ENCODE results near the gene ICAM5. TPM values are rescaled to one million over a fixed set of nuclear protein-coding genes. Genes with fewer than 3 reads are reported as not detected.
"Not testable (repeated sequence)": the region's sequence is repeated elsewhere in the genome, so short reads cannot be mapped to it uniquely, and the experiment has no call there.

The ICAM5 gene, protein sequence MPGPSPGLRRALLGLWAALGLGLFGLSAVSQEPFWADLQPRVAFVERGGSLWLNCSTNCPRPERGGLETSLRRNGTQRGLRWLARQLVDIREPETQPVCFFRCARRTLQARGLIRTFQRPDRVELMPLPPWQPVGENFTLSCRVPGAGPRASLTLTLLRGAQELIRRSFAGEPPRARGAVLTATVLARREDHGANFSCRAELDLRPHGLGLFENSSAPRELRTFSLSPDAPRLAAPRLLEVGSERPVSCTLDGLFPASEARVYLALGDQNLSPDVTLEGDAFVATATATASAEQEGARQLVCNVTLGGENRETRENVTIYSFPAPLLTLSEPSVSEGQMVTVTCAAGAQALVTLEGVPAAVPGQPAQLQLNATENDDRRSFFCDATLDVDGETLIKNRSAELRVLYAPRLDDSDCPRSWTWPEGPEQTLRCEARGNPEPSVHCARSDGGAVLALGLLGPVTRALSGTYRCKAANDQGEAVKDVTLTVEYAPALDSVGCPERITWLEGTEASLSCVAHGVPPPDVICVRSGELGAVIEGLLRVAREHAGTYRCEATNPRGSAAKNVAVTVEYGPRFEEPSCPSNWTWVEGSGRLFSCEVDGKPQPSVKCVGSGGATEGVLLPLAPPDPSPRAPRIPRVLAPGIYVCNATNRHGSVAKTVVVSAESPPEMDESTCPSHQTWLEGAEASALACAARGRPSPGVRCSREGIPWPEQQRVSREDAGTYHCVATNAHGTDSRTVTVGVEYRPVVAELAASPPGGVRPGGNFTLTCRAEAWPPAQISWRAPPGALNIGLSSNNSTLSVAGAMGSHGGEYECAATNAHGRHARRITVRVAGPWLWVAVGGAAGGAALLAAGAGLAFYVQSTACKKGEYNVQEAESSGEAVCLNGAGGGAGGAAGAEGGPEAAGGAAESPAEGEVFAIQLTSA
- total RNA-seq (2014; rRNA removed; shearing (Covaris generic)), result 0.19 and 0.53 TPM in 2 replicates

DNA sequence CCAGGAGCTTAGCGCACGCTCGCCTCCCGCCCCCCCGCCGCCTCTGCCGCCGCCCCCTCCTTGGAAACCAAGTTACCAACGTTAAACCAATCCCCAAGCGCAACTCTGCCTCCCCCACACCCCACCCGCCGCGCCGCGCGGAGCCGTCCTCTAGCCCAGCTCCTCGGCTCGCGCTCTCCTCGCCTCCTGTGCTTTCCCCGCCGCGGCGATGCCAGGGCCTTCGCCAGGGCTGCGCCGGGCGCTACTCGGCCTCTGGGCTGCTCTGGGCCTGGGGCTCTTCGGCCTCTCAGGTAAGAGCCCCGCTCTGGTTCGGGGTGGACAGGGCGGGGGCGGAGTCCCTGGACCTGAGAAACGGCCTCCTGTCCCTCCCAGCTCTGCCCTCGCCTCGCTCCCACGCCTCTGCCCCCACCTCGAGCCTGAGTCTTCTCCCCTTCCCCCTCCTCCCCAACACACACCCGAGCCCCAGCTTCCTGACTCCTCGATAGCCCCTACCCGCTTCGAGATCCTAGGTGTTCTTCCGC is at the start of gene ICAM5:
ICAM5 (plus strand) TSS at position 117 of the 521 bp plus-strand sequence; CDS start at position 209, 92 bp downstream.
- no peak for DNase-seq (ENCODE audit: low spot score)

DNA sequence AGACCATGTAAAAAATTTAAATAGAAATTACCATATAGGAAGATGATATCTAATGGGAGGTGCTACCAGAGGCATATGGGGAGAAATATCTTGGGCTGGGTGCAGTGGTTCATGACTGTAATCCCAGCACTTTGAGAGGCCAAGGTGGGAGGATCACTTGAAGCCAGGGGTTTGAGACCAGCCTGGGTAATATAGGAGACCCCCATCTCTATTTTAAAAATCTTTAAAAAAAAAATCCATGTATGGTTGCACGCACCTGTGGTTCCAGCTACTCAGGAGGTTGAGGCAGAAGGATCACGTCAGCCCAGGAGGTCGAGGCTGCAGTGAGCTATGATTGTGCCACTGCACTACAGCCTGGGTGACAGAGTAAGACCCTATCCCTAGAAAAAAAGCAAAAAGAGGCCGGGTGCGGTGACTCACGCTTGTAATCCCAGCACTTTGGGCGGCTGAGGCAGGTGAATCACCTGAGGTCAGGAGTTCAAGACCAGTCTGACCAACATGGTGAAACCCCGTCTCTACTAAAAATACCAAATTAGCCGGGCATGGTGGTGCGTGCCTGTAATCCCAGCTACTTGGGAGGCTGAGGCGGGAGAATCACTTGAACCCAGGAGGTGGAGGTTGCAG is 47.8 kb upstream of the ICAM5 start:
- DNase-seq (ENCODE audit: low spot score), result not testable (repeated sequence)

DNA sequence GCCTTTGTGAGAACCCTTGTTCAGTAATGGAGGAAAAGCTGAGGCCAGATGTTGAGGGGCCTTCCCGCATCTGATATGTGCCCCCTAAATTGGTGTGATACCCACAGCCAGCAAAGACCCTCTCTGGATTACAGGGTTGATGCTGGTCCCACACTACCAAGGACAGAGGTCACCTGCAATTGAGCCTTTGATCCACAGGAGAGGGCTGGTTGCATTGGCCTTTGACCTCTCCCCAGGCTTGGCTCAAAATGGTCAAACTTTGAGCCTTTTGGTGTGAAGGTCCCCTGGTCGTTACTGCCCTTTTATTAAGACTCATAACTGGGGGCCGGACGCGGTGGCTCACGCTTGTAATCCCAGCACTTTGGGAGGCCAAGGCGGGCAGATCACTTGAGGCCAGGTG is 46.1 kb upstream of the ICAM5 start:
- DNase-seq (ENCODE audit: low spot score), result no peak

DNA sequence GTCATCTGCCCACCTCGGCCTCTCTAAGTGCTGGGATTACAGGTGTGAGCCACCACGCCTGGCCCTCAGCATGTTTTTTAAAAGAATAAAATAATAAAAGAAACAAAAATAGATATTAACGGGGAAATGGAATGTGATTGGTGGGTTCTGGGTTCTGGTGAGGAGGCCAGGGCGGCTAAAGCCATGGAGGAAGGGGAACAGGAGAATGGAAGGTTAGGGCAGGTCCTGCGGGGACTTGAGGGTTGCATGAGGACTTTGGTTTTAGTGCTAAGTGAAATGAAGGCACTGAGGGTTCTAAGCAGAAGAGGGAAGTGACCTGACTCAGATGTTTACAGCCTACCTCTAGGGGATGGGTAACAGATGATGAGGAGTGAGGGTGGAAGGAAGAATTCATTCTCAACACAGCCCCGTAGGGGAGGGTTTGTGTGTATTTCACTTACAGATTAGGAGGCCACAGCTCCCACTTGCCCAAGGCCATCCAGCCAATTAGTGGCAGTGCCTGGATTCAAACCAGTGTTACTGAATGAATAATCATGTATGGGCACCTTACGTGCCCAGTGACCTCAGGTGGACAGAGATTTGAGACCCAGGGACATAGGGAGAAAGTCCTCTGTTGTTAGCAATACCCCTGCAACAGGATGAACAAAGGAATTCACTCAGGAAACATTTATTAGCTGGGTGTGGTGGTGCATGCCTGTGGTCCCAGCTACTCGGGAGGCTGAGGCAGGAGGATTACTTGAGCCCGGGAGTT is 44.4 kb upstream of the ICAM5 start:
- no peak for DNase-seq (ENCODE audit: low spot score)

DNA sequence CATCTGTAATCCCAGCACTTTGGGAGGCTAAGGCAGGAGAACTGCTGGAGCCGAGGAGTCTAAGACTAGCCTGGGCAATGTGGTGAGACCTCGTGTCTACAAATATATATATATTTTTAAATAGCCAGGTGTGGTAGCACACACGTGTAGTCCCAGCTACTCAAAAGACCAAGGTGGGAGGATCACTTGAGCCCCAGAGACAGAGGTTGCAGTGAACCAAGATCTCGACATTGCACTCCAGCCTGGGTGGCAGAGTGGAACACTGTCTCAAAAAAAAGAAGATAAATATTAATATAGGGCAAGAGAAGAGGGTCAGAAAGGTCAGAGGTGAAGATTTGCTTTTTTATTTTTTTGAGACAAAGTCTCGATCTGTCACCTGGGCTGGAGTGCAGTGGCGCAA is 43.2 kb upstream of the ICAM5 start:
- DNase-seq (ENCODE audit: low spot score), result no peak

DNA sequence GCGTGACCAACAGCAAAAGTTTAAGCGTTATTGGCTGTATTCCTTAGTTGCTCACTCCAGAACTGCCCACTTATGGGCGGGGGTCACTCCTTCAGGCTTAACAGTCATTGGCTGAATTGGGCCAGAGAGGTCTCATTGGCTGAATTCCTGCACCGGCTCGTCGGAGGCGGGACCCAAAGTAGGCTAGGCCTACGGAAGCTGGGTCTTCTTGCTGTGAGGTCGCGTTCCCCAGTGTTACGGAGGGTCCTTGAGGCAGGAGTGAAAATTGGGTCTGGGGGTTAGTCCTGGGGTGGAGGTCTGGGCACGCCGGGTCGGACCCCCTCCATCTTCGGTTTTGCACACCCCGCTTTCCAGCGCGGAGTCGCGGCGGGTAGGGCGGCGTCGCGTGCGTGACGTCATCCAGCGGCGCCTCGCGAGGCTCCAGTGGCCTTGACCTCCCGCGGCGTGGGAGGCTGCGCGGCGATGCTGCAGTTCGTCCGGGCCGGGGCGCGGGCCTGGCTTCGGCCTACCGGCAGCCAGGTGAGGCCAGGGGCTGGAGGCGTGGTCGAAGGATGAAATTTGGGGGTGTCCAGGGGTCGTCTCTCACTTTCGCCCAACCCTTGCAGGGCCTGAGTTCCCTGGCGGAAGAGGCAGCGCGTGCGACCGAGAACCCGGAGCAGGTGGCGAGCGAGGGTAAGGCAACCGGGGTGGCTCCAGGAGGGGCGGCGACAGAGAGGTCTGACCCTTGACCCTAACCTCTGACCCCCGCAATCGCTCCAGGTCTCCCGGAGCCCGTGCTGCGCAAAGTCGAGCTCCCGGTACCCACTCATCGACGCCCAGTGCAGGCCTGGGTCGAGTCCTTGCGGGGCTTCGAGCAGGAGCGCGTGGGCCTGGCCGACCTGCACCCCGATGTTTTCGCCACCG is 37.7 kb upstream of the ICAM5 start, which contains the start of gene MRPL4:
MRPL4 (plus strand) TSS at position 423 of the 903 bp plus-strand sequence; CDS start at position 463, 40 bp downstream.
- peak; percentile 99 for DNase-seq (ENCODE audit: low spot score)

DNA sequence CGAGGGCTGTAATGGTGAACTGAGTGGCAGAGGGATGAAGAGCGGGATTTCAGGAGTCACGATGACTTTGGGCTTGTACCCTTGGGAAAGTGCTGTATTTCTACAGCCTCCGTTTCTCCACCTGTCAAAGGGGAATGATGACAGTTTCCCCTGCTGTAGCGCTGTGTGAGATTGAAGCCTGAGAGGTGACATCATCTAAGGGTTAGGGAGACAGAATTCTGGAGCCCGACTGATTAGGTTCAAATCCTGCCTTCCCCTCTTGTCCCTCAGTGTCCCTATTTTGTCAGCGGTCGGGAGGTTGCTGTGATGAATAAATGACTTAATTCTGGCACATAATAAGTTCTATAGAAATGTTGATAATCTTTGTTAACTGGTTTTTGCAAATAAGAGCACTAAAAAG is 37.0 kb upstream of the ICAM5 start:
- no peak for DNase-seq (ENCODE audit: low spot score)

DNA sequence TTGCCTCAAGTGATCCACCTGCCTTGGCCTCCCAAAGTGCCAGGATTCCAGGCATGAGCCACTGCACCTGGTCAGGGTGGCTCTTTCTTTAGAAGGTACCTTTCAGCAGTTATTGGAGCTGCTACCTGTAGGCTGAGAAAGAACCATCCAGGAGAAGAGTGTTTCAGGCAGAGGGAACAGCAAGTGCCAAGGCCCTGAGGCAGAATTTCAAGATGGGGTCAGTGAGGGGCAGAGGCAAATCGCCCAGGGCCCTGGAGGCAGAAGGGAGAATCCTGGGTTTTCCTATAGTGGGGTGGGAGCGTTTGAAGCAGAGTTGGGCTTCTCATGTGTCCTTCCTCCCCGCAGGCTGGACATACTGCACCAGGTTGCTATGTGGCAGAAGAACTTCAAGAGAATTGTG is 35.5 kb upstream of the ICAM5 start:
- DNase-seq (ENCODE audit: low spot score), result no peak

DNA sequence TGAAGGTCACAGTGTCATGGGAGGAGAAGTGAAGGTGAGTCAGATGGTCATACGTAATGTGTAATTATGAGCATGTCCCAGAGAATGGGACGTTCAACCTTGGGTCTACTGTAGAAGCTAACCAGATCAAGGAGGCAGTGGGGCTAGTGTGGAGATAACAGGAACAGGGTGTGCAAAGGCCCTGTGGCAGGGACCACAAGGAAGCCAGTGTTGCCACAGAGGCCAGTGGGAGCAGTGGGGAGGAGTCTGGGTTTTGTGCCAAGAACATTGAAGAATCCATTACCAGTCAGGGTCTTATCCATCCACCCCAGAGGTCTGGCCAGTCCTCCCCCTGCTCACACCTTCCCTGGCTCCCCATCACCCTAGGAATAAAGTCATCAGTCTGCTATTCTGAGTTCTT is 34.4 kb upstream of the ICAM5 start:
- no peak for DNase-seq (ENCODE audit: low spot score)

DNA sequence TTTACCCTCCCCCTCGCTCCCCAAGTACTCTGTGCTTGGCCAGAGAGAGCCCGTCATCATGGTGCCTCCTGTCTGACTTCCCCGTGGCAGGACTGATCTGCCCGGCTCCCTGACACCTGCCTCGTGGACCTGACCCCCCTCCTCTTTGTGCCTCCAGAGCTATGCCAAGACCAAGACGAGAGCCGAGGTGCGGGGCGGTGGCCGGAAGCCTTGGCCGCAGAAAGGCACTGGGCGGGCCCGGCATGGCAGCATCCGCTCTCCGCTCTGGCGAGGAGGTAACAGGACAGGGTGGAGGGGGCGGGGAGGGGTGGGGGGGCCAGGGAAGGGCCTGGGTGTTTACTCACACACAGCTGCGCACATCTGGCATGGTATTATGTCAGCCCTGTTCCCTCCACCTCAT is 33.2 kb upstream of the ICAM5 start:
- no peak for DNase-seq (ENCODE audit: low spot score)

DNA sequence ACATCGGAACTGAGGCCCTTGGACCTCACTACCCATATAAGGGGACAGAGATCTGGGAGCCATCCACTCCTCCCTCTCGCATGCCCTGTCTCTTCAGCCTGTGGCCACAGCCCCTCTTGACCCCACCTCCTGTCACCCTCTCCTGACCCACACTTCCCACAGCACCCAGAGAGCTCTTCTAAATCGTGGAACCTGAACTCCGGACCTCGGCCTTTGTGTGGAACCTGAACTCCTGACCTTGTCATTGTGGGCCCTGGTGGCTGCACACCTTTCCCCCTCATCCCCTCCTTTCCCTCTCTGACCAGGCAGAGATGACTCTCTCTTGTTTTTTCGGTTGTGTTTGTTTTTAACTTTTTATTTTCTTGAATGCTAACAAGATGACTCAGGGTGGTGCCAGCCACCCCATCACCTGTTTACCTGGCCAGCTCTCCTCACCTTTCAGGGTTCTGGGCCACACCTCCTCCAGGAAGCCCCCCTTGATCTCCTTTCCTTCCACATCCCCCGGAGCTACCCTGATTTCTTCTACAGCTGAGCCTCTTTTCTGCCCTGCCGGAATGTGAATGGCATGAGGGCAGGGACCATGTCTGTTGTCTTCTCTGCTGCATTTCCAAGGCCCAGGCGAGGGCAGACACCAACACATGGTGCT is 32.7 kb upstream of the ICAM5 start:
- no peak for DNase-seq (ENCODE audit: low spot score)

DNA sequence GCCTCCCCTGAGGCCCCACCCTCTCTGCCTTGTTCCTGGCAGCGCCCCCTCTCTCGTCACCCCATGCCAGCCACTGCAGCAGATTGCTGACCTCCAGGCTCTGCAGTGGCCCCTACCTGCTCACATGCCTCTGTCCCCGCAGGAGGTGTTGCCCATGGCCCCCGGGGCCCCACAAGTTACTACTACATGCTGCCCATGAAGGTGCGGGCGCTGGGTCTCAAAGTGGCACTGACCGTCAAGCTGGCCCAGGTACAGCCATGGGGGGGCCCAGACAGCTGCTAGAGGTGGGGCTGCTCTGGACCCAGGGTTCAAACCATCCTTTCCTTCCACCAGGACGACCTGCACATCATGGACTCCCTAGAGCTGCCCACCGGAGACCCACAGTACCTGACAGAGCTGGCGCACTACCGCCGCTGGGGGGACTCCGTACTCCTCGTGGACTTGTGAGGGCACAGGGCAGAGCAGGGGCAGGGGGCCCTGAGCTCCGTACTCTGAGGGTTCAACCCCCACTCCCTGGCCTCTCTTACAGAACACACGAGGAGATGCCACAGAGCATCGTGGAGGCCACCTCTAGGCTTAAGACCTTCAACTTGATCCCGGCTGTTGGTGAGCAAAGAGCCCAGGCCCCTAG is 31.6 kb upstream of the ICAM5 start:
- no peak for DNase-seq (ENCODE audit: low spot score)

DNA sequence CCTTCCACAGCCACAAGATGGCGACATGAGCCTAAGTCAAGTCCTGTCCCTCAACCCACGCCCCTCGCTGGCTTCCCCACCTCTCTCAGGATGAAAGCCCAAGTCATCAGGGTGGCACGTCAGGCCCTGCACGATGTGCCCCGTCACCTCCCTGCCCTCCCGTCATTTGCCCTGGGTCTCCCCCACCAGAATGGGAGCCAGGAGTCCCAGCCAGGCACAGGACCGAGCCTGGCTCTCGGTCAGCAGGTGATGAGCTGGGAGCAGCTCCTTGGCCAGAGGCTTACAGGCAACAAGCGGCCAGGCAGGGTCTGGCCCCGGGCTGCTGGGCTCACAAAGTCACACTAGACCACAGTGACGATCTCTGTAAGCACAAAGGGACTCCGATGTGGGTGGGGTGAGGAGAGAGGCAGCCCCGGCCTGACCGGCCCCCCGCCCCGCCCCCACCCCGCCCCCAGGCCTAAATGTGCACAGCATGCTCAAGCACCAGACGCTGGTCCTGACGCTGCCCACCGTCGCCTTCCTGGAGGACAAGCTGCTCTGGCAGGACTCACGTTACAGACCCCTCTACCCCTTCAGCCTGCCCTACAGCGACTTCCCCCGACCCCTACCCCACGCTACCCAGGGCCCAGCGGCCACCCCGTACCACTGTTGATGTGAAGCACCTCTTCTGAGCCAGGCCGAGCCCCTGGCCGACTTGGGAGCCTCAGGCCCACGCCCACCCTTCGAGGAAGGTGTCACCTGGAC is 30.4 kb upstream of the ICAM5 start:
- DNase-seq (ENCODE audit: low spot score), result peak; percentile 79

DNA sequence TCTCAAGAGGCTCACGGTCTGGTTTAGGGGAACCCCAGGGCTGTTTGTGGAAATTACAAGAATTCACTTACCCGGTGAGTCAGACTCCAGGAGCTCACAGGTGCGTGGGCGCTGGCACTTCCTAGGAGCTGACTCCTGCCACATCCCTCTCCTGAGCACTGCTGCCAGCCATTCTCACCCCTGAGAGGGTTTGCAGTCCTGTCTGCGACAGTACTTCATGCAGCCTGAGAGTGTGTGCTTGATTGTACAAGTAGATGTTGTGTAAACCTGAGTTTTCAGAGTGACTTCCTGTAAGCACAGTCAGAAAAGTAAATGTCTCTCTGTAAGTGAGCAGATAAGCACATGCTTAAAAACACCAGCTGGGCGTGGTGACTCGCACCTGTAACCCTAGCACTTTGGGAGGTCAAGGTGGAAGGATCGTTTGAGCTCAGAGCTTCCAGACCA is 29.6 kb upstream of the ICAM5 start:
- DNase-seq (ENCODE audit: low spot score), result peak; percentile 42

DNA sequence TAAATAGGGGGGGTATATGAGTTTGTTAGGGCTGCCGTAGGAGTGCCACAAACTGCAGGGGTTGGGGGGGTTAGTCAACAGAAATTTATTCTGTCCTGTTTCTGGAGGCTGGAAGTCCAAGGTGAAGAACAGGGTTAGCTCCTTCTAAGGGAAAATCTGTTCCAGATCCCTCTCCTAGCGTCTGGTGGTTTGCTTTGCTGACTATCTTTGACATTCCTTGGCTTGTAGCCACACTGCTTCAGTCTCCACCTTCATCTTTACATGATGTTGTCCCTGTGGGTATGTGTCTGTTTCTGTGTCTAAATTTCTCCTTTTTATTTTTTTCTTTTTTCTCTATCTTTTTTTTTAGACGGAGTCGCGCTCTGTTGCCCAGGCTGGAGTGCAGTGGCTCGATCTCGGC is 27.0 kb upstream of the ICAM5 start:
- DNase-seq (ENCODE audit: low spot score), result peak; percentile 60

DNA sequence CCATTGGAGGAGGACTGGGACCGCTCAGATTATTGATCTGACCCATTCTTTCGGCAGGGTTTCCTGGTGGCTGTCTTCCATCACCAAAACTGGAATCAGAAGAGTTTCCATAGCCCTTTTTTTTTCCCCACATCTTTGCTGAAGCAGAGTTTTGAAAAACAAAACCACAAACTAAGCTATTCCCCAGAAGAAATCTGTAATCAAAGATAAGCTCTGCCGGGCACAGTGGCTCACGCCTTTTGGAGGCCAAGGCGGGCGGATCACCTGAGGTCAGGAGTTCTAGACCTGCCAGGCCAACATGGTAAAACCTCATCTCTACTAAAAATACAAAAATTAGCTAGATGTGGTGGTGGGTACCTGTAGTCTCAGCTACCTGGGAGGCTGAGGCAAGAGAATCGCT is 23.0 kb upstream of the ICAM5 start:
- DNase-seq (ENCODE audit: low spot score), result no peak

DNA sequence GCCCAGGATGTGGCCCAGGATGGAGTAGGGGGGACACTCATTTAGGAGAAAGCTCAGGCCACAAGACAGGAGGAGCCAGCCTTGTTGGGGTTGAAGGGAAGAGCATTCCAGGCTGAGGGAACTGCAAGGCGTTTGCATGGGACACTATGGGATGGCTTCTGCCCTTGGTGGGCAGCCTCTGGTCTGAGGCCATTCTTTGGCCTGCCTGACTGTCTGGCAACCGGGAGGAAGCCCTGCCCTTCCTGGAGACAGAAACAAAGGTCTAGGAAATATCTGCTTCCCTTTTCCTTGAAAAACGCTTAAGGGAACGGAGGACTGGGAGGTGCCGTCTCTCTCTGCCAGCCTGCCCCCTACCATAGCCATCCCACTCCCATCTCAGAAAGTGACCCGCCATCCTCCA is 21.7 kb upstream of the ICAM5 start:
- DNase-seq (ENCODE audit: low spot score), result no peak

Measured in A172 (cell line).